Breast epithelium (tissue), 3 donors: ENCODE data around the gene CDCP1.

Source experiments
- CTCF ChIP-seq, 3 donors: fragments of 450-650 bp; IDR thresholded peaks; one replicate each; pipeline ENCODE4 v1.5.1; 2016 to 2017; ENCODE audit warnings: antibody characterized with exemption in 3 of 3, mild to moderate bottlenecking in 3 of 3, moderate library complexity in 3 of 3
- POLR2A ChIP-seq: fragments of 450-650 bp; IDR thresholded peaks from one replicate; pipeline ENCODE4 v1.6.1; 2016; ENCODE audit warnings: antibody characterized with exemption, mild to moderate bottlenecking, moderate library complexity

- no peak for TF ChIP-seq CTCF (IDR thresholded peaks at IDR 0.05)
- no peak for TF ChIP-seq POLR2A
Observed at GRCh38 chr3:45092132-45093031, 53.8 kb downstream of the CDCP1 start.
